Tibial nerve (tissue), 4 donors: ENCODE results near the gene A3GALT2. TPM values are rescaled to one million over a fixed set of nuclear protein-coding genes. Genes with fewer than 3 reads are reported as not detected.

ENCODE experiments used
- DNase-seq, 2 donors: peaks; one replicate each; pipeline ENCODE4 v3.0.0-alpha.2; 2019; ENCODE audit warnings: low spot score in 2 of 2
- H3K27ac ChIP-seq, 4 donors: fragments of 200-600 bp; sonication (generic) in 3 of 4; one replicate each; pipeline ENCODE4 v1.5.1; 2017 to 2019; ENCODE audit warnings: mild to moderate bottlenecking in 1 of 4
- H3K27me3 ChIP-seq, 2 donors: fragments of 200-600 bp; sonication (generic) in 1 of 2; one replicate each; pipeline versions ENCODE4 v1.5.1 to v1.6.0; 2017 to 2019
- H3K36me3 ChIP-seq, 3 donors: fragments of 200-600 bp; sonication (generic); one replicate each; pipeline ENCODE4 v1.5.1; 2018 to 2019
- H3K4me1 ChIP-seq, 4 donors: fragments of 200-600 bp; sonication (generic) in 3 of 4; one replicate each; pipeline ENCODE4 v1.5.1; 2017 to 2019
- H3K4me3 ChIP-seq, 4 donors: fragments of 200-600 bp; sonication (generic) in 3 of 4; one replicate each; pipeline ENCODE4 v1.5.1; 2017 to 2019; ENCODE audit warnings: mild to moderate bottlenecking in 1 of 4, moderate library complexity in 1 of 4
- H3K9me3 ChIP-seq, 4 donors: fragments of 200-600 bp; sonication (generic) in 3 of 4; one replicate each; pipeline ENCODE4 v1.5.1; 2017 to 2019
- CTCF ChIP-seq, 5 experiments: fragments of 200-600 bp in 3 of 5; fragments of 450-650 bp in 2 of 5; sonication (generic) in 3 of 5; IDR thresholded peaks; one replicate each; pipeline ENCODE4 v1.5.1; 2016 to 2019; ENCODE audit warnings: antibody characterized with exemption in 5 of 5, mild to moderate bottlenecking in 3 of 5, moderate library complexity in 2 of 5
- EP300 ChIP-seq, 2 donors: sonication (generic); formaldehyde crosslinking; IDR thresholded peaks; one replicate each; pipeline ENCODE4 v1.6.1; 2017; ENCODE audit warnings: antibody characterized with exemption in 2 of 2, mild to moderate bottlenecking in 1 of 2
- POLR2A ChIP-seq, 2 donors: fragments of 450-650 bp; IDR thresholded peaks; one replicate each; pipeline ENCODE4 v1.6.1; 2017; ENCODE audit warnings: antibody characterized with exemption in 2 of 2, mild to moderate bottlenecking in 2 of 2, moderate library complexity in 2 of 2
- WGBS, 2 donors: methylation state at CpG; one replicate each; pipeline ENCODE4 v1.1.5; 2018; 5-methylcytosine and 5-hydroxymethylcytosine counted together
- total RNA-seq, 4 donors: library from RNA; depleted of rRNA; stranded (reverse); fragments of >200 nt; gene quantifications; one replicate each; pipeline ENCODE4 v1.1.0, GENCODE V29; 2016

Gene A3GALT2
- total RNA-seq, 4 donors from 2014 or later, result 0.42 to 0.66 TPM; not detected in 2

- no peak for DNase-seq
- peaks cover 0 to under 1% (median 0%) of the 10 kb centered on the region in 3 donors for H3K36me3 ChIP-seq
- H3K4me1 ChIP-seq, result peaks cover 0 to 54% (median 33%) of the 10 kb centered on the region in 4 donors
- H3K27ac ChIP-seq, result peak overlapping the region; percentile 97 to 99 (median 98)
- H3K9me3 ChIP-seq, result no peaks in the 10 kb centered on the region
- peak overlapping the region; percentile 86 to 99 (median 97) for H3K4me3 ChIP-seq
- TF ChIP-seq CTCF (IDR thresholded peaks at IDR 0.05) (no peak), EP300 (IDR thresholded peaks at IDR 0.05) (peak in 1 of 2 donors; percentile 49)
- whole genome bisulfite sequencing, 2 donors, result 1% methylated on average over 11 of the region's 11 CpGs
- H3K27me3 ChIP-seq, result no peaks in the 10 kb centered on the region
Observed at GRCh38 chr1:33348676-33349080, 27.8 kb upstream of the A3GALT2 start.

- Histone ChIP-seq H3K4me1 (peaks cover 0 to 58% (median 37%) of the 10 kb centered on the region in 4 donors), H3K4me3 (peak overlapping the region; percentile 86 to 99 (median 97))
- DNase-seq, result no peak
Observed at GRCh38 chr1:33348194-33348593, 27.3 kb upstream of the A3GALT2 start.

DNA sequence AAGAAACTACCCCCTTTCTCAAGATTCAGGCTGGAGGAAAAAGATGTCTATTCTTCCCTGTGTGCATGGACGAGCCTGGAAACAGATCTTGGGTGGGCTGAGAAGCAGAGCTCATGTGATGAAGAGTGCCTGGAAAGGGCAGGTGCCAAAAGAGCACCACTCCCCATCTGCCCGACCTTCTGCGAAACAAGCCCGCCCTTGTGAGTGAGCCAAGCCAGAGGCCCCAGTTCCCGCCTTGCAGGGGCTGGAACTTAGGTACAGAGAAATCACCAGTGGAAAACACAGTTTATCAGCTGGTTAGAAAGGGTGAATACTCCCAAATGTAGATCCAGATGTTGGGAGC lies 26.7 kb upstream of the A3GALT2 start:
- Histone ChIP-seq H3K27ac (peak overlapping the region; percentile 97 to 99 (median 98)), H3K36me3 (no peaks in the 10 kb centered on the region), H3K4me1 (peaks cover 0 to 64% (median 42%) of the 10 kb centered on the region in 4 donors), H3K27me3 (no peaks in the 10 kb centered on the region), H3K4me3 (peak overlapping the region; percentile 86 to 99 (median 97)), H3K9me3 (no peaks in the 10 kb centered on the region)
- no peak for DNase-seq
- 10 to 19% methylated on average over 5 of the region's 5 CpGs for WGBS, 2 donors
- no peak for TF ChIP-seq CTCF (IDR thresholded peaks at IDR 0.05)
- peak in 1 of 2 donors; percentile 82 for TF ChIP-seq EP300 (IDR thresholded peaks at IDR 0.05)
- TF ChIP-seq POLR2A (IDR thresholded peaks at IDR 0.05), result peak in 1 of 2 donors; percentile 19

More at GRCh38 chr1:33348194-33348593, 27.3 kb upstream of the A3GALT2 start:
- Histone ChIP-seq H3K27ac (peak overlapping the region; percentile 97 to 99 (median 98)), H3K9me3 (no peaks in the 10 kb centered on the region), H3K27me3 (no peaks in the 10 kb centered on the region), H3K36me3 (no peaks in the 10 kb centered on the region)
- TF ChIP-seq POLR2A (IDR thresholded peaks at IDR 0.05) (no peak), EP300 (IDR thresholded peaks at IDR 0.05) (no peak), CTCF (IDR thresholded peaks at IDR 0.05) (no peak)
- 14 to 30% methylated on average over 2 of the region's 2 CpGs for WGBS, 2 donors

- H3K27me3 ChIP-seq, result no peaks in the 10 kb centered on the region
Observed at GRCh38 chr1:33346927-33347649, 26.2 kb upstream of the A3GALT2 start.

More at GRCh38 chr1:33346927-33347649, 26.2 kb upstream of the A3GALT2 start:
- no peak for DNase-seq
- peak overlapping the region; percentile 86 to 99 (median 97) for H3K4me3 ChIP-seq
- WGBS, 2 donors, result 10 to 21% methylated on average over 2 of the region's 2 CpGs
- H3K27ac ChIP-seq, result peak overlapping the region; percentile 97 to 99 (median 98)
- H3K4me1 ChIP-seq, result peaks cover 0 to 70% (median 47%) of the 10 kb centered on the region in 4 donors
- H3K9me3 ChIP-seq, result no peaks in the 10 kb centered on the region
- no peaks in the 10 kb centered on the region for H3K36me3 ChIP-seq
- TF ChIP-seq EP300 (IDR thresholded peaks at IDR 0.05), result peak in 1 of 2 donors; percentile 93
- TF ChIP-seq CTCF (IDR thresholded peaks at IDR 0.05), result no peak
- peak; percentile 44 to 75 for TF ChIP-seq POLR2A (IDR thresholded peaks at IDR 0.05)
